ENCODE measurements around the gene MPRIP. TPM values are rescaled to one million over a fixed set of nuclear protein-coding genes. Genes with fewer than 3 reads are reported as not detected.
A peak's percentile ranks its signal among the peaks of the same experiment; 100 is the strongest.

The MPRIP gene
- total and polyA plus RNA-seq, 2 donors (not counting 1 experiment from before 2014, with no cell fraction given) = 130 to 299 TPM

GRCh38 chr17:17028059-17028877 lies 14.0 kb upstream of the MPRIP start:
- Histone ChIP-seq H3K27me3 (replicated peaks in 1 of 4; ENCODE audit: control extremely low read depth in 1 of 4, control insufficient read depth in 3 of 4, insufficient read depth in 4 of 4, low read length in 3 of 4) (peaks cover 0 to 3% (median 0%) of the 10 kb centered on the region in 4 experiments), H3K9ac (ENCODE audit: low read length) (no peak overlapping the region), H4K20me1 (ENCODE audit: control insufficient read depth, insufficient read depth, low read length, poor library complexity, severe bottlenecking) (no peaks in the 10 kb centered on the region), H3K9me3 (ENCODE audit: control extremely low read depth in 1 of 3, control insufficient read depth in 2 of 3, insufficient read depth in 1 of 3, low read length in 2 of 3) (peaks cover 0 to 2% (median 0%) of the 10 kb centered on the region in 3 donors), H3K79me2 (ENCODE audit: control insufficient read depth, insufficient read depth, low read length) (peaks cover 3% of the 10 kb centered on the region), H2AFZ (ENCODE audit: insufficient read depth, low read depth, low read length, poor library complexity, severe bottlenecking) (no peak overlapping the region), H3K27ac (ENCODE audit: low read length in 2 of 2) (no peak overlapping the region), H3K4me1 (ENCODE audit: control insufficient read depth in 2 of 2, insufficient read depth in 2 of 2, low read length in 2 of 2) (peaks cover 25 to 26% of the 10 kb centered on the region in 2 donors), H3K4me3 (ENCODE audit: control extremely low read depth in 1 of 5, extremely low read depth in 1 of 5, insufficient read depth in 1 of 5, low read depth in 2 of 5, low read length in 4 of 5) (no peak overlapping the region), H3K36me3 (replicated peaks in 1 of 2; ENCODE audit: control extremely low read depth in 1 of 2, control insufficient read depth in 1 of 2, extremely low read depth in 1 of 2, insufficient read depth in 2 of 2, low read length in 1 of 2) (no peaks in the 10 kb centered on the region), H3K4me2 (replicated peaks; ENCODE audit: low read depth, low read length, poor library complexity, severe bottlenecking) (peak overlapping the region; percentile 55)
- Mint-ChIP-seq H3K27ac (no peak overlapping the region), H3K9me3 (ENCODE audit: insufficient read depth) (no peaks in the 10 kb centered on the region), H3K4me1 (peaks cover 26% of the 10 kb centered on the region), H3K4me3 (peak overlapping the region; percentile 49), H3K27me3 (no peaks in the 10 kb centered on the region)
- intact Hi-C loops (cut with micrococcal nuclease) = no loop called here
- WGBS (ENCODE audit: insufficient coverage) = 54% methylated on average over 12 of the region's 12 CpGs
- peak; percentile 28 for ATAC-seq (ENCODE audit: low read depth)
- CTCF ChIA-PET = interaction anchor here (0.8 kb wide), 1 partner anchor 14 kb away, joined by 3 read pairs; the partner anchor contains the start of gene MPRIP
- no peak for TF ChIP-seq EZH2 (IDR thresholded peaks at IDR 0.05; ENCODE audit: borderline replicate concordance, insufficient read depth, low read depth, low read length, poor library complexity, severe bottlenecking)
- TF ChIP-seq CTCF (IDR thresholded peaks at IDR 0.05) = no peak
- POLR2A ChIA-PET = interaction anchor here (0.5 to 1.2 kb wide), 3 partner anchors 26 to 109 kb away, joined by 3 to 6 read pairs (median 4); no protein-coding TSS in a partner anchor
- DNase-seq = no peak
